ENCODE data around the gene ZNF469.

The ZNF469 gene

DNA sequence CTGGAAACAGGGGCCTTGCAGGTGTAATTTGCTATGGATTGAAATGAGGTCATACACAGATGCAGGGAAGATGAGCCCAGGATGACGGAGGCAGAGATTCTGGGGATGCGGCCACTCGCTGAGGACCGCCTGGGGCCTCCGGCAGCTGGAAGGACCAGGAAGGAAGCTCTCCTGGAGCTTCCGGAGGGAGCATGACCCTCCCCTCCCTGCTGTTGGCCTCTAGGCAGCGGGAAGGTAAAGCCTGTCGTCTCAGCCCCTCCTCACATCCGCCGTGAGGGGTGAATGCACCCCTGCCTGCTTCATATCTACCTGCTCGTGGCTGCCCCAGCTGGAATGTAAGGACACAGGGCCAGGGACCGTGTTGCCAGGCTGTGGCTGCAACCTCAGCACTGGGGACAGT lies 29.1 kb upstream of the ZNF469 start:
- TF ChIP-seq, protein P1, sequence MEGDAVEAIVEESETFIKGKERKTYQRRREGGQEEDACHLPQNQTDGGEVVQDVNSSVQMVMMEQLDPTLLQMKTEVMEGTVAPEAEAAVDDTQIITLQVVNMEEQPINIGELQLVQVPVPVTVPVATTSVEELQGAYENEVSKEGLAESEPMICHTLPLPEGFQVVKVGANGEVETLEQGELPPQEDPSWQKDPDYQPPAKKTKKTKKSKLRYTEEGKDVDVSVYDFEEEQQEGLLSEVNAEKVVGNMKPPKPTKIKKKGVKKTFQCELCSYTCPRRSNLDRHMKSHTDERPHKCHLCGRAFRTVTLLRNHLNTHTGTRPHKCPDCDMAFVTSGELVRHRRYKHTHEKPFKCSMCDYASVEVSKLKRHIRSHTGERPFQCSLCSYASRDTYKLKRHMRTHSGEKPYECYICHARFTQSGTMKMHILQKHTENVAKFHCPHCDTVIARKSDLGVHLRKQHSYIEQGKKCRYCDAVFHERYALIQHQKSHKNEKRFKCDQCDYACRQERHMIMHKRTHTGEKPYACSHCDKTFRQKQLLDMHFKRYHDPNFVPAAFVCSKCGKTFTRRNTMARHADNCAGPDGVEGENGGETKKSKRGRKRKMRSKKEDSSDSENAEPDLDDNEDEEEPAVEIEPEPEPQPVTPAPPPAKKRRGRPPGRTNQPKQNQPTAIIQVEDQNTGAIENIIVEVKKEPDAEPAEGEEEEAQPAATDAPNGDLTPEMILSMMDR (IDR thresholded peaks at IDR 0.05; ENCODE audit: low read depth, low read length) = no peak
- no peak for DNase-seq (ENCODE audit: extremely low read depth, low read depth)

DNA sequence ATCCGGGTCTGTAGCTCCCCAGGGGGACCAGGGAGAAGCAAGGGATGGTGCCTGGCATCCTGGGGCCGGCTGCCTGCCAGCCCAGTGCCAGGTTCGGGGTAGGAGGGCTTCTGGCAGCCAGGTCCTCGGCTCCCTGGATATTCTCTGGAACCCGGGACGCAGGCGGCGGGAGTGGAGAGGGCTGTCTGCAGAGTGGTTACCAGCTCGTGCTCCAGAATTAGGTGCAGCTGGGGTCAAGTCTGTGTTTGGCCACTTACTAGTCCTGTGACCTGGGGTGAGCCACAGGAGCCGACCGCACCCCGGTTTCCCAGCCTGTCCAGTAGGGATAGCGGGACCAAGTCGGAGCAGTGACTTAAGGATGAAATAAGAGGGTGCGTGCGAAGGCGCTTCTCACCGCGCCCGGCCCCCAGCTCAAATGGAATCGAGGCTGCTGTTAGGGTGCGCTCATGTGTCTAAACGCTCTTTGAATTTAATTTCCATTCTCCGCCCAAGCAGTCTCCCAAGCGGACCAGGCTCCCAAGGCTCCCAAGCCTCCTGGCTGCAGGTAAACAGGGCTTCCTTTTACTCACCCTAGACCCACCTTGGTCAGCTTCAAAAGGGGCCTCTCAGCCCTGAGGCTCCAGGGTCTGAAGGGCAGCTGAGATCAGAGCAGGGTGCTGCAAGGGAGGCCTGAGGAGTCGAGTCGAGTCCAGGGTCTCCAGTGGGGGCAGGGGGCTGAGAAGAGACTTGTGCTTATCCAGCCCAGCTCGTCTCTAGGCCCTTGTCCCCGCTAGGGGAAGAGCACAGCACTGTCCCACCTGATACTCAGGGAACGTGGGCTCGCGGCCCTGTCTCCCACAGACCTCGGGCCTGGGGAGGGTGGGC lies 28.3 kb upstream of the ZNF469 start:
- no peak for DNase-seq (ENCODE audit: extremely low read depth, low read depth)
- TF ChIP-seq, protein P1 (IDR thresholded peaks at IDR 0.05; ENCODE audit: low read depth, low read length) = no peak

DNA sequence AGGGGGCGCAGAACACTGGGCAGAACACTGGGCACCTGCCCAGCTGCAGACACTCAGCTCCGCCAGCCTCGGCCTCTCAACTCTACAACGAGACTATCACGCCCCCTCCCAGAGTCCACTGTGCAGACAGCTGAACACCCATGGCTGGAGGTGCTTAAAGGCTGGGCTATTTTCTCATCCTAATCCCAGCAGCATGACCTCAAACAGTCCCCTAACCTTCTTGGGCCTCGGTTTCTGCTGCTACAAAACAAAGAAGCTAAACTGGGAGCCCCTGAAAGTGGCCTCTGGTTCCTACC lies 27.7 kb upstream of the ZNF469 start:
- TF ChIP-seq, protein P1 (IDR thresholded peaks at IDR 0.05; ENCODE audit: low read depth, low read length) = no peak
- no peak for DNase-seq (ENCODE audit: extremely low read depth, low read depth)

DNA sequence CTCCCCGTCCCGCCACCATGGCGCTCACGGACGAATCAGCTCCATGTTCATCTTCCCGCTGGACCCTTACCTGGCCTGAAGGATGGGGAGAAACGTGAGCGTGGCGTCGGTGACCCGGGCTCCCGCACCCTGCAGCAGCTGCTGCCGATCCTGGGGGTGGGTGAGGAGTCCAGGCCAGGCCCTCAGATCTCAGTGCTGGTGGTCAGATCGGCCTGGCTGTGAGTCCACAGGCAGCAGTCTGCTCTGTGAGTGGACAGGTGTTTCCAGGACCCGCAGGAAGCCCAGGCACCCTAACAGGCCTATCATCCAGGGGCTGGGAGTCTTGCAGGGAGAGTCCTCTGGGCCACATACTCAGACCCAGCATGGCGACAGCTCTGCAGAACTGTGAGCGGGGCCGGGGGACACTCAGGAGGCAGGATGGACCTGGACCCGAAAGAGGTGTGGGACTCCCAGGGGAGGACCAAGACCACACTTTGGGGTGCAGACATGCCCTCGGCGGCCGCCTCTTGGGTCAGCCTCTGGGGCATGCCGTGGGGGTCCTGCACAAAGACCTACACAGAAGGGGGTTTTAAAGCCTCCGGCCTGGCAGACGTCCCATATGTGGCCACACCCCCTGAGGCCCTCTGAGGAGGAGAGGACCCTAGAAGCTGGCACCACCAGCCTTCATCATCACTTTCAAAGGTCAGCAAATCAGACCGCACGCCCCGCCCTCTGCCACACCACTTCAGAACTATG lies 27.2 kb upstream of the ZNF469 start:
- DNase-seq (ENCODE audit: extremely low read depth, low read depth) = no peak
- TF ChIP-seq, protein P1 (IDR thresholded peaks at IDR 0.05; ENCODE audit: low read depth, low read length) = no peak

DNA sequence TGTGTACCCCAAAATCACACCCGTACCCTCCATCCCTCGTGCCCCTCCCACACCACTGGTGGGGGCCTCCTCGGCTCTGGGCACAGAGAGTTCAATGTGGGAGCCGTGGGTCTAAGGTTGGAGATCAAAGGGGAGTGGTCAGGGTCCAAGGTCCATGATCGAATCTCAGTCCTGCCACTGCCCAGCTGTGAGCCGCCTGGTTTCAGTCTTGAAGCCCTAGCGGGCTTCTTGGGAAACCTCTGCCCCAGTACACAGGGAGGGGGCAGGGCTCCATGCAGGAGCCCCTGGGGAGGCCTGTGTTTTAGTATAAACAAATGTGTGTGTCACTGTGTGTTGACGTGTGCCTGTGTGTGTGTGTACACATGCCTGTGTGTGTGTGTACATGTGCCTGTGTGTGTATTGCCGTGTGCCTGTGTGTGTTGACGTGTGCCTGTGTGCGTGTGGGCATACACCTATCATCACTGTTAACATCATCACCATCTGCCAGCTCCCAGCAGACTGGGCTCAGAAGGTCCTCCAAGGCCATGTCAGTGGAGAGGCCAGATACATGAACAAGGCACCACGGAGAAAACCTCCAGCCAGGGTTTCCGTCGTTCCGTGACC lies 26.5 kb upstream of the ZNF469 start:
- TF ChIP-seq, protein P1 (IDR thresholded peaks at IDR 0.05; ENCODE audit: low read depth, low read length) = no peak

DNA sequence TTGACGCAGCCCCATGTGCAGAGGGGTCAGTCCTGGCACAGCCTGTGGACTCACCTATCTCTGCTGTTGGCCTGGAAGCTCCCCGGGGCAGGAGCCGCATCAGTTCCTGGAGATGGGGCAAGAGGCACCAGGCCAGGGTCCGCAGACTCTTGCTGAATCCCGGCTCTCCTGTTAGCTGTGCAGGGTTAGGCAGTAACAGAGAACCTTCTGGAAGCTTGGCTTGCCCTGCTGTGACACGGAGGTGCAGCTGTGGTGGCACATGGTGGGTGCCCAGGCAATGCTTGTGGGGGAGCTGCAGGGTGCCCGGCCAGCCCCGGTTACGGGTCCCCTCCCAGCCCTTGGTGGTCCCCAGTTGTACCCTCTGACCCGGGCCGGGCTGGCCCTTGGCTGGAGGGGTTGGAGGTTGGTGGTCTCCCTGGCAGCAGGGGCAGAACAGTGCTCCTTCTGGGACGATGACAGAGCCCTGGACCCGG lies 26.0 kb upstream of the ZNF469 start:
- DNase-seq (ENCODE audit: extremely low read depth, low read depth) = no peak
- TF ChIP-seq, protein P1 (IDR thresholded peaks at IDR 0.05; ENCODE audit: low read depth, low read length) = no peak

More for the DNA sequence above, 26.5 kb upstream of the ZNF469 start:
- DNase-seq (ENCODE audit: extremely low read depth, low read depth) = no peak
